PC-9 (cell line): ENCODE measurements around the gene ANXA9.

ENCODE experiments used
- CTCF ChIP-seq: fragments of 200-600 bp; sonication (generic); conservative IDR thresholded peaks from 2 replicates; pipeline ENCODE4 v1.6.1; 2017; ENCODE audit warnings: mixed run types, antibody characterized with exemption, mild to moderate bottlenecking, moderate library complexity
- EZH2 ChIP-seq: fragments of 200-600 bp; sonication (generic); IDR thresholded peaks from 2 replicates; pipeline ENCODE4 v1.8.0; 2017; ENCODE audit warnings: antibody characterized with exemption, low read depth

GRCh38 chr1:150970808-150971582, 11.1 kb upstream of the ANXA9 start:
- no peak for TF ChIP-seq EZH2
- TF ChIP-seq CTCF = no peak
